Brain microvascular endothelial cell (primary cell): ENCODE results near the gene TGFBR1.

ENCODE experiments used
- DNase-seq: peaks from one replicate; pipeline ENCODE4 v3.0.0-alpha.2; 2020
- H3K27ac ChIP-seq: fragments of 250-450 bp; sonication (Bioruptor Pico); 2 replicates; pipeline ENCODE4 v1.5.1; 2020; ENCODE audit warnings: mild to moderate bottlenecking, moderate library complexity
- H3K27me3 ChIP-seq: fragments of 250-450 bp; sonication (Bioruptor Pico); replicated peaks from 2 replicates; pipeline ENCODE4 v1.5.1; 2020; ENCODE audit warnings: mild to moderate bottlenecking
- H3K36me3 ChIP-seq: fragments of 250-450 bp; sonication (Bioruptor Pico); replicated peaks from 2 replicates; pipeline ENCODE4 v1.5.1; 2020; ENCODE audit warnings: mild to moderate bottlenecking
- H3K4me3 ChIP-seq: 2 replicates; pipeline ENCODE4 v1.5.1; 2011; ENCODE audit warnings: low read depth, mild to moderate bottlenecking, control low read depth, low read length, moderate library complexity
- in situ Hi-C: cut with HindIII; loops from 2 replicates; pipeline ENCODE4 v1.10.0; 2017; ENCODE audit warnings: low sequenced_read_pairs, low pct_ligation_motif_present
- TF ChIP-seq, protein P1 (sequence below): IDR thresholded peaks from 2 replicates; pipeline ENCODE4 v1.5.1; 2011; ENCODE audit warnings: low read depth, mild to moderate bottlenecking, moderate library complexity, low read length, control low read depth, inconsistent platforms; ENCODE audit errors: missing control alignments

Gene TGFBR1

DNA sequence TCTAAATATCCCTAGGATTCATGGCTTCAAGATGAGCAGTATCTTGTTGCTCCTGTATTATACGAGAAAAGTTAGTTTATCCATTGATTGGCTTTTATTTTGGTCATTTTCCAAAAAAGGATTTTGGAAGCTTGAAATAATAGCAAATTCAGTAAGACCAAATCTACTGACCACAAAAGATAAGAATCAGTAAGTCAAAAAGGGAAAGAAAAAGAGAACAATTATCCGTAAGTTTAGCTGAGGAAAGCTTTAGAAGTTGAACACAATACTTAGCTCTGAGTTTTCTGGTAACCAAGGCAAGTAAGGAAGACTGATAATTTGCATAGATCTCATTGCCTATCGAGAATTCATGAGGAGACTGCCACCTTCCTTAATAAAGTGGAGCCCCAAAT lies 9.1 kb downstream of the TGFBR1 start:
- Histone ChIP-seq H3K4me3 (no peak overlapping the region), H3K27me3 (no peaks in the 10 kb centered on the region), H3K27ac (no peak overlapping the region), H3K36me3 (no peaks in the 10 kb centered on the region)
- TF ChIP-seq, protein P1, sequence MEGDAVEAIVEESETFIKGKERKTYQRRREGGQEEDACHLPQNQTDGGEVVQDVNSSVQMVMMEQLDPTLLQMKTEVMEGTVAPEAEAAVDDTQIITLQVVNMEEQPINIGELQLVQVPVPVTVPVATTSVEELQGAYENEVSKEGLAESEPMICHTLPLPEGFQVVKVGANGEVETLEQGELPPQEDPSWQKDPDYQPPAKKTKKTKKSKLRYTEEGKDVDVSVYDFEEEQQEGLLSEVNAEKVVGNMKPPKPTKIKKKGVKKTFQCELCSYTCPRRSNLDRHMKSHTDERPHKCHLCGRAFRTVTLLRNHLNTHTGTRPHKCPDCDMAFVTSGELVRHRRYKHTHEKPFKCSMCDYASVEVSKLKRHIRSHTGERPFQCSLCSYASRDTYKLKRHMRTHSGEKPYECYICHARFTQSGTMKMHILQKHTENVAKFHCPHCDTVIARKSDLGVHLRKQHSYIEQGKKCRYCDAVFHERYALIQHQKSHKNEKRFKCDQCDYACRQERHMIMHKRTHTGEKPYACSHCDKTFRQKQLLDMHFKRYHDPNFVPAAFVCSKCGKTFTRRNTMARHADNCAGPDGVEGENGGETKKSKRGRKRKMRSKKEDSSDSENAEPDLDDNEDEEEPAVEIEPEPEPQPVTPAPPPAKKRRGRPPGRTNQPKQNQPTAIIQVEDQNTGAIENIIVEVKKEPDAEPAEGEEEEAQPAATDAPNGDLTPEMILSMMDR: no peak
- no peak for DNase-seq
- in situ Hi-C loops: no loop called here

DNA sequence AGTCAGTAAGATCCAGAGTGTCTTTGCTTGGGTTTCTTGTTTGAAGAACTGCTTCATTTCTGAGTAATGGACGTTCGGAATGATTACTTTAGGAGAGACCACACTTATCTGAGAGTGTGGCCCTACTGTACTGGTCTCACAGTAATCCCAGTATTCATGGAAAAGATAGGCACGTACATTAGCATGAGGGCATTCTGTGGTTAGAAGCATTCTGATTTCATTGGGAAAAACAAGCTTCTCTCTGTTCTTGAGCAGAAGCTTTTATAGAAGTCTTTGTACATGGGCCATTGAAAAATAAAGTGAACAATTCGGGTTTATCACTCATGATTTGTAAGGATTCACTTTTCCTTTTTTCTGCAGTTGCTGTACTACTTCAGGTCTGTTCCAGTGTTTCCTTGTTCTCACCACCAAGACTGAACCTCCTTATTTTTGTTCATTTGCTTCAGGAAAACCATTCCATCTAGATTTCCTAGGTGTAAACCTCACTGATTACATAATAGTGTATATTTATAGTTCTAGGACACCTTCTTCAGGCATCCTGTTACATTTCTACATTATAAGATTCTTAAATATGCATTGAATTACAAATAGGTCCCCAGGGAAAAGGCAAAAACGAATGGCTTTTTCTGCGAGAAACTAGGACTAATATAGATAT lies 10.1 kb downstream of the TGFBR1 start:
- TF ChIP-seq, protein P1: no peak
- no peaks in the 10 kb centered on the region for H3K36me3 ChIP-seq
- no peak overlapping the region for H3K4me3 ChIP-seq
- DNase-seq: no peak
- no peak overlapping the region for H3K27ac ChIP-seq
- no peaks in the 10 kb centered on the region for H3K27me3 ChIP-seq
- in situ Hi-C loops: no loop called here

DNA sequence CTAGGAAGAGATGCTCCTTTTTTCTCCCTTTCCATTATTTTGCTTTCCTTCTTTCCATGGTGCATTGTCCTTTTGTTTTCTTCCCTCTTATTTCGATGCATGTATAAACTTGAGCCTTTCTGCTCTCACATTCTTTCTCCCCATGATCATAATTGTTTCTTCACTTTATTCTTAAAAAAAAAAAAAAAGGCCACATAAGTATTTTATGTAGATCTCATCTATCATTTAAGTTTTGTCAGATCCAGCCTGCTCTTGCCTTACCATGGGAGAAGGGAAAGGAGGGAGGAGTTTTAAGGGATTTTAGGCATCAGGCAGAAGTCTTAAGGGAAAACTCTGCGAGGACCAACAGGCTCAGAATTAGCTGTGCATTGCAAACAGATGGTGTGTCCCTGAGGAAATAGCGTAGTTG lies 11.1 kb downstream of the TGFBR1 start:
- H3K27me3 ChIP-seq: no peaks in the 10 kb centered on the region
- TF ChIP-seq, protein P1: no peak
- no peak overlapping the region for H3K27ac ChIP-seq
- no peaks in the 10 kb centered on the region for H3K36me3 ChIP-seq
- no peak overlapping the region for H3K4me3 ChIP-seq
- in situ Hi-C loops: no loop called here
- DNase-seq: no peak

DNA sequence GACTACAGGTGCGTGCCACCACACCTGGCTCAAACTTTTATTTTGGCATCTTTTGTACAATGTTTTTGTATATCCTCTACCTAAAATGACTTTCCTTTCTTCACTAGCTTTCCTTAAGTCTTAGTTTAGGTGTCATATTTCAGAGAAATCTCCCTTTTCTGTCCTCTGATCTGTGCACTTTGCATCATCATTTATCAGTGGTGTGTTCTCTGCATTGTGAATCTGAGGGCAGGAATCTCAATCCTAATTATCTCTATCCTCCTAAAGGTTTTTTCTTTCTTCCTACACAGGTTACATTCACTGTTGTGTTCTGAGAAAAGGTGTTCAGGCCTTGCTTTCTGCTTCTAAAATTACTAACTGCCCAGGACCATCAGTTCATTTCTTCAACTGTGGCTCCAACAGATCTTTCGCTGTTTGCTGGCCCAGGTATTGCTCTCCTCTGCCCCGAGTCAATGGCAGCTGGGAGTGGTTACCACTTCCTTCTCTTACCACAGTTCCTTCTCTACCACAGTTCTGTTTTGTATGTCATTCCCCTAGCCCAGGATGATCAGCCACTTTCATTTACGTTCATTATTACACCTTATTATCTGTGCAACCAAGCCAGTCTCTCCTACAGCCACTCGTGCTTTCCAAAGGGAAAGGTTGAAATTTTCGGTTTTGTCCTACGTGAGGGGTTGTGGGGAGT lies 14.0 kb downstream of the TGFBR1 start:
- H3K27me3 ChIP-seq: no peaks in the 10 kb centered on the region
- H3K4me3 ChIP-seq: no peak overlapping the region
- TF ChIP-seq, protein P1: no peak
- no peak overlapping the region for H3K27ac ChIP-seq
- no peaks in the 10 kb centered on the region for H3K36me3 ChIP-seq
- in situ Hi-C loops: no loop called here
- DNase-seq: no peak

DNA sequence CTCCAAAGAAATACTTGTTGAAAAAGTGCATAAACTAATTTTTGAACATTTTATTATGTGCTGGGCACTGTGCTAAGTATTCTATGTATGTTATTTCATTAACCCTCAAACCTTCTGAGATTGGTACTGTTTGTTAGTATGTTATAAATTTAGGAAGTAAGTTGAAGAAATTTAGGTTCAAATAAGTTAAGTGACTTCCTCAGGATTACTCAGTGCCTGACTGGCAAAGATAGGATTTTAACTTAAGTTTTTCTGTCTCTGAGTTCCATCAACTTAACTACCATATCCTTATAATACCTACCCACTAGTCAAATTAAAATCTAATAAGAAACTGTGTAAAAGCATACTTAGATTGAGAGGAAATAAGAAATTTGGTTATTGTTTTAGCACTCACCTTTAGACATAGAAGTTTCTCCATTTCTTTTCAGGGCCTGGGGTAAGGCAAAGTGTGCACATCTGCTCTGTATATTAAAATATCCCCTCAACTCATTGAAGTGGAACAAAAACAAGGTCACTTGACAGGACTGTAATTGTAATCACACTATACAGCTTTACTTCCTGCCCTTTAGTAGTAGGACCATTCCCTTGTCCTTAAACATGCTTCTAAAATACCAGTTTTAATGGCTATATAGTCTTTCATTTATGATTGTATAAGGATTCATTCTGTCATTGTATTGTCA lies 15.2 kb downstream of the TGFBR1 start:
- TF ChIP-seq, protein P1: no peak

More for the DNA sequence above, 15.2 kb downstream of the TGFBR1 start:
- Histone ChIP-seq H3K36me3 (no peaks in the 10 kb centered on the region), H3K27ac (no peak overlapping the region), H3K4me3 (no peak overlapping the region), H3K27me3 (no peaks in the 10 kb centered on the region)
- no peak for DNase-seq
- in situ Hi-C loops: no loop called here
